Hematopoietic multipotent progenitor cell treated with erythropoietin and hydrocortisone succinate and interleukin-3 and kit ligand, for 15 days (in vitro differentiated cells): ENCODE data around the gene ATP4A.
A peak's percentile ranks its signal among the peaks of the same experiment; 100 is the strongest.

ENCODE experiments used
- DNase-seq: peaks from one replicate; pipeline ENCODE4 v3.0.0-alpha.2; 2015; ENCODE audit warnings: low spot score

Gene ATP4A

DNA sequence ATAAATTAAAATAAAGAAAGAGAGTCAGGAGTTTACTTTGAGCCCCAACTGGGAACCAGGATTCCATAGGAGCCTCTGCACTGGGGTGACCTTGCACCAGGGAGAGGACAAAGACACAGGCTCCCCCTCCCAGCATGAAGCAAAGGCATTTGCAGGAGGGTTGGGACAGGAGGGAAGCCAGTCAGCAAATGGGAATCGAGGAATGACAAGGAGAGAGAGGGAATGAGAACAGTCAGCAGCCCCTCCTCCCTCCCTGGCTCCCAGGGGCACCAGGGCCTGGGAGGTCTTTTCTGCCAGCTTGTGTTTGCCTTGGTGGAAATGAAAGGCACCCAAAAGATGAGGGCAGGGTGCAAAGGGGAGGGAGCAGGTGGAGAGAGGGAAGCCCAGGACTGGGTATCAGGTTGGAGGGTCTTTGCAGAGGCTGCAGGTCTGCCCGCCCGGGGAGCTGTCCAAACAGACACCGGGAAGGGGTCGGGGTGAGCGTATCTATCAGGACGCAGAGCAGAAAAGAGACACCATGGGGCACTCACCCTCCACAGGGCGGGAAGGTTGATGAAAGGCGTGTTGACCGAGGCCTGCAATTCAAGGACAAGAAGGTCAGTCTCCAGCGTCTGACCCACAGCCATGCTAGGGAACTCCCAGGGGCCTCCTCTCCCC is 39.1 kb downstream of the ATP4A start:
- DNase-seq: no peak

DNA sequence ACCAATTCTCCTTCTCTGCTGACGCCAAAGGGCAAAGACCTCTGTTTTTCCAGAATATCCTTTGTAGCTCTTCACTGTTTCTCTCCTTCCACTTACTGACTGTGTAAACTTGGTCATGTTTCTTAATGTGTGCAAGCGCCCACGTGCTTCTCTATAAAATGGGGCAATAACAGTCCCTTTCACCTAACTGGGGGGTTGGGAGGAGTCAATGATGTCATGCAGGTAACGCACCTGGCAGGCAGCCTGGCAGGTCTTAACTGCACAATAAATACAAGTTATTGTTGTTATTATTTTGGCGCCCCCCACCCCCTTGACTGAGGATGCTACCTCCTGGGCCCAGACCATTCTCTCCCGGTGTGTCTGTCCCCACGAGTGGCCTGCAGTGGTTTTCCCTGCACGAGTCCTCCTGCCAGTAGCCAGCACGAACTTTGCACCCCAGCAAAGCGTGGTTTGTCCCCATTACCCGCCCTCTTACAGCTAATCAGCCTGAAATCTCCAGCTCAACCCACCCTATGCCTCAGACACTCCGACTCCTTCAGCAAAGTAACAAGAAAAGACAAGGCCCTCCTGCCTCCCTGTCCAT is 40.6 kb downstream of the ATP4A start:
- no peak for DNase-seq

DNA sequence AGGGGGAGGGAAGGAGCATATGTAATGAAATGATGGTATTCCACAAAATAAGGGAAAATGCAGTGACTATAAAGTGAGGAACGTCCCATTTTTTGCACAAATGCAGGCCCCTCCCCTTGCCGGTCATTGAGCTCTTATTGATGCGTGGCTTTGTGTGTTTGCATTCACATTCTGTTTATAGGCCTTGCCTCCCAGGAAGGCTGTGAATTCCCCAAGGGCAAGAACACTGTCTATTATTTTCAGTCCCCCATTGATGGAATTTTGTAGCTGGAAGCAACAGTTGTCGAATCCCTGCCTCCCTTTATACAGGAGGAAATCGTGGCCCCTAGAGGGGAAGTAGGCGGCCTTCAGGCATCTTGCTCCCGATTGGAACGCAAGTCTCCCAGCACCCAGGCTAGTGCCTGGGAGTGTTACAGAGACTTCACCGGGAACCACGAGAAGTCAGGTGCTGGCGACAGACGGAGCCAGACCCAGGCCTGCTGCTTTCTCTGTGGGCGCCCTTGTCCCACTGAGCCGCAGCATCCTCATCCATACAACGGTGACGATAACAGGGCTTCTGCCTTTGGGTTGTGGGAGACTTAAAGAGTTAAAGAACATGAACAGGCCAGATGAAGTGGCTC is 42.2 kb downstream of the ATP4A start:
- no peak for DNase-seq

DNA sequence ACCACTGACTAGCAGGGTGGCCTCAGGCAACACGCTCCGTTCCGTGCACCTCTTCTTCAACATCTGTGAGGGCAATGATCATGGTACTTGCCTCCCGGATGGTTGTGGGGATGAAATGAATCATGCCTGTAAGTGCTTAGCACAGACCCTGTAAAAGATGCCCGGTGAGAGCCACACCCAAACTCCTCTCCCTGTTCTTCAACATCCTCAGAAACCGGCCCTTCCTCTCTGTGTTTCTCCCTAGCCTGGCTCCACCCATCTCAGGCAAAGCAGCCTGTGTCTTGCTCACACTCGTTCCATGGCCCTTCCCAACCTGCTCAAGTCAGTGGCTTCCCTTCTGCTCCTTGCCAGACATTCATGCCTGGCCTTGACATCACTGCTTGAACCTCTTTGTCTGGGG is 44.2 kb downstream of the ATP4A start:
- no peak for DNase-seq

DNA sequence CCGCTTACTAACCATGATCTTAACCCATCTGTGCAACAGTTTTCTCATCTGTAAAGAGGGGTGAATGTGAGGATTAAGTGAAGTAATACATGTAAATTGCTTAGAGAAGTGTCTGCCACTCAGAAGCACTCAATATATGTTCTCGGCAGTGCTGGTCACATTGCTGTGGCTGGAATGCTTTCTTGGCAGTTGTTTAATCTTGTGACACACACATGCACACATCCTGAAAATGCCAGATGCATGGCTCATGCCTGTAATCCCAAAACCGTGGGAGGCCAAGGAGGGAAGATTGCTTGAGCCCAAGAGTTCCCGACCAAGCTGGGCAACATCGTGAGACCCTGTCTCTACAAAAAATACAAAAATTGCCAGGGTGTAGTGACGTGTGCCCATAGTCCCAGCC is 45.1 kb downstream of the ATP4A start:
- DNase-seq: no peak

DNA sequence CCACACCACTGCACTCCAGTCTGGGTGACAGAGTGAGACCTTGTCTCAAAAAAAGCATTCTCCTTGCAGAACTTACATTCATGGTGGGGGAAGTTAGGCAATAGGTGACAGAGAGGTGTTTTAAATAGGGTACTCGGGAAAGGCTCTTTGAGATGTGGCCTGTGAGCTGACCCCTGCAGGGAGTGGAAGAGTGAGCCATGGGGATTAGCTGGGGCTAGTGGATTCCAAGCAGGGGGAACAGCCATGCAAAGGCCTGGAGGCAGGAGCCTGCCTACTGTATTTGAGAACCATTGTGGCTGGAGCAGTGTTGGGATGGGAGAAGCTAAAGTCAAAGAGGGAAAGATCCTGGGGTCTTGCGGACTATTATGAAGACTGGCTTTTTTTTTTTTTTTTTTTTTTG is 46.1 kb downstream of the ATP4A start:
- no peak for DNase-seq

DNA sequence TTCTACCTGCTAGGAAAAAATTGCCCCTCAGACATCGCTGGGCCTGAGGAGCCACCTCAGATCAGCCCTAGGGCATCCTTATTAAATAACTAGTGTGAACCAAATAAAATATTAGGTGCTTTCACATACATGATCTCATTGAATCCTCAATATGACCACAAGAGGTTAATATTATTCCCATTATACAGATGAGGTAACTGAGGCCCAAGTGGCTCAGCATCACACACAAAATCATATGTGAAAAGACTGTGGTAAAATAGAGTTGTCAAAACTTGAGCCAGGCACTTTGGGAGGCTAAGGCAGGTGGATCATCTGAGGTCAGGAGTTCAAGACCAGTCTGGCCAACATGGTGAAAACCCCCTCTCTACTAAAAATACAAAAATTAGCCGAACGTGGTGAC is 47.1 kb downstream of the ATP4A start:
- DNase-seq: no peak

DNA sequence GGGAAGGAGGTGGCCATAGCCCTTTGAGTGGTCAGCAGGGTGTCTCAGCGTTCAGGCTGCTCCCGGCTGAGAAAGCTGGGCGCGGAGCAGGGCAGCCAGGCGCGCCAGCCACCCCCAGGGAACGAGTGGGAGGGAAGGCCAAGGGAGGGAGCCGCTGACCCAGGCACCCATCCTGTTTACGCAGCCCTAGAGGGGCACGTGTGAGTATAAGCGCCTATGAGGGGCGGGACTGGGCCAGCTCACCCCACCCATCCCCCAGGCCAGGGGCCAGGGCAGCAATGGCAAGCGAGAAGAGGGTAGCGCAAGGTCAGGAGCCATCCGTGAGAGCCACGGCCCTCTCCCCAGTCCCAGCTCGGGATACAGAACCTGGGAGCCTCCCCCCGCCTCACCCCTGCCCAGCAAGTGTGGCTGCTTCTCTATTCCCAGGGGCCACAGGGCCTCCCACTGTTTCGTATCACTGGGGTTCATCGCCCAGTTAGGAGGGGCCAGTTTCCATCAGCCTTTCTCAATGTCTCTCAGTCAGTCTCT is 49.1 kb downstream of the ATP4A start:
- DNase-seq: no peak

DNA sequence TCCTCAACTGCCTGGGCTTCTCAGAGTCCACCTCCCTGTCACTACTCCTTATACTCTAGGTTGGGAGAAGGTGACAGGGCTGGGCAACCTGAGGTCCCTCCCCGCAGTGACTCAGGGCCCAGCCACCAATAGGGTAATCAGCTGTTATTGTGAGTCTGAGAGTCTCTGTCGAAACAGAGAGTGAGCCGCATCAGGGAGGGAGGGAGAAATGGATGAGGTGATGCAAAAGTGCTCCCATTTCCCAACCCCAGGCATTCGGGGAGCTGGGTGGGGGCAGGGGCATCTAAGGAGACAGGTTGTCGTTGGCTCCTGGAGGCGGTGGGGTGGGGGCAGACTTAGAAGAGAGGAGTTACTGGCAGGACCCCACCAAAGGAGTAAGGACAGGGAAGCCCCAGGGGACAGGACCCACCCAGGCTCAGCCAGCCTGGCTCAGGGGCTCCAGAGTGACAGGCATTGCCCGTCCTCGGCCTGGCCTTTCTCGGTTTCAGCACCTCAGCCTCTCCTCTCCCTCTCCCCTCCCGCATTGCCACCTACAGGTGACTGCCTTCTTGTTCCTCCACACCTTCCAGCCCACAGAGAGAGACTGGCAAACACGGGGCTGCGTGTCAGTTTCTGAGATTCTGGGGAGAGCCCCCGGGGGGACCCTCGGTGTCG is 49.7 kb downstream of the ATP4A start, which contains the start of gene DMKN:
Gene DMKN, minus strand, starts transcription at position 22 of the 654 bp plus-strand sequence. CDS start 174 bp downstream, outside the sequence.
- no peak for DNase-seq

DNA sequence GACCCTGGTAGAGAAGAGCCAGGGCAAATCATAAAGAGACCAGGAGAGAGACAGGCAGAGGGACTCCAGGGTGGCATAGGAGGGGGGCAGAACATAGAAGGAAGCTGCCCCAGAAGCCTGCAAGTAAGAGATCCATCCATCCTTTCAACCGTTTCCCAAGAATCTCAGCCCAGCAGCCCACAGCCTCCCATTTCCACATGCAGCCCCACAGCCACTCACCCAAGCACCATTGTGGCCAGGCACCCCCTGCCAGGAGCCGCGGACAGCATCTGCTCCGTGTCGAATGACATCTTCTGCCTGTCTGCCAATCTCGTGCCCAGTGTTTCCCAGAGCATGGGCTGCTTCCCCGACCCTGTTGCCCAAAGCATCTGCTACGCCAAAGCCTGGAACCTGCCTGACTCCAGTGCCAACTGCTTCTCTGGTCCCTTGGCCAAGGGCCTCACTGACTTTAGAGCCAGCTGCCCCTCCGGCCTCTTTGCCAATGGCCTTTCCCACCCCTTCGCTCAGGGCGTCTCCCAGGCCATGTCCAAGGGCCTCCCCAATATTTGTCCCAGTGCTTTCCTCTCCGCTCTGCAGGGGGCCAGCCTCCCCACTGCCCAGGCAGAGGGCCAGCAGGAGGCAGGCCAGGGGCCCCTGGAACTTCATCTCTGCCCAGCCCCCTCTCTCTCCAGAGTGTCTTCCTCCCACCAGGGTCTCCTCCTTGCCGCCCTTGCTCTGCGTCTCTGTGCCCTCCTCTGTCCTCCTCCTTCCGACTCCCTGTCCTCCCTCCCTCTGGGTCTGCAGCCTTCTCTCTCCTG is 50.4 kb downstream of the ATP4A start:
- DNase-seq: no peak

DNA sequence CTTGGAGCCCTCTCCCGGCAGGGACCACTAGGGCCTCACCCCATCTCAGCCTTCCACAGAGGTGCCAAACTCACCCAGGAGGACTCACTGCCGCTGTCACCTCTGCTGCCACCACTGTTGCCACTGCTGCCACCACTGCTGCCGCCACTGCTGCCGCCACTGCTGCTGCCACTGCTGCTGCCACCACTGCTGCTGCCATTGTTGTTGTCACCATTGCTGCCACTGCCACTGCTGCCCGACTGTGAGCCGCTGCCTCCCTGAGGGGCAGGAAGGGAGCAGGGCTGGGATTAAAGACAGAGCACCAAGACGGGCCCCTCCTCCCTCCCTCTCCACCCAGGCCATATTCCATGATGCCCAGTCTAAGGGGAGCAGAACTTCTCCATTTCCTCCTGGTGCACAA is 52.1 kb downstream of the ATP4A start:
- DNase-seq: no peak

DNA sequence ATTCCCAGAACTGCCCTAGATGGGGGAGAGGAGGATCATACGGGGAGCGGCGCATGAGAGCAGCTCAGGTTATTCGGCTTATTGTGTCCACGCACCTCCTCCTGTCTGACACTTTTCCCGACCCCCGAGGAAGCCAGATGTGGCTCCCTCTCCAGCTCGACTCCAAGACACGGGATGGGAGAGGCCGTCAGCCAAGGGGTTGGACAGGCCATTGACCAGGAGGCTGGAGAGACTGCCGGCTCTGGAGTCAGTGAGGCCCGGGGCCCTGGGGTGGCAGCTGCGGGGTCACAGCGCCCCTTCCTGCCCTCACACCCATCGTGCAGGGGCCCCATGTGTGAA is 52.9 kb downstream of the ATP4A start:
- no peak for DNase-seq

DNA sequence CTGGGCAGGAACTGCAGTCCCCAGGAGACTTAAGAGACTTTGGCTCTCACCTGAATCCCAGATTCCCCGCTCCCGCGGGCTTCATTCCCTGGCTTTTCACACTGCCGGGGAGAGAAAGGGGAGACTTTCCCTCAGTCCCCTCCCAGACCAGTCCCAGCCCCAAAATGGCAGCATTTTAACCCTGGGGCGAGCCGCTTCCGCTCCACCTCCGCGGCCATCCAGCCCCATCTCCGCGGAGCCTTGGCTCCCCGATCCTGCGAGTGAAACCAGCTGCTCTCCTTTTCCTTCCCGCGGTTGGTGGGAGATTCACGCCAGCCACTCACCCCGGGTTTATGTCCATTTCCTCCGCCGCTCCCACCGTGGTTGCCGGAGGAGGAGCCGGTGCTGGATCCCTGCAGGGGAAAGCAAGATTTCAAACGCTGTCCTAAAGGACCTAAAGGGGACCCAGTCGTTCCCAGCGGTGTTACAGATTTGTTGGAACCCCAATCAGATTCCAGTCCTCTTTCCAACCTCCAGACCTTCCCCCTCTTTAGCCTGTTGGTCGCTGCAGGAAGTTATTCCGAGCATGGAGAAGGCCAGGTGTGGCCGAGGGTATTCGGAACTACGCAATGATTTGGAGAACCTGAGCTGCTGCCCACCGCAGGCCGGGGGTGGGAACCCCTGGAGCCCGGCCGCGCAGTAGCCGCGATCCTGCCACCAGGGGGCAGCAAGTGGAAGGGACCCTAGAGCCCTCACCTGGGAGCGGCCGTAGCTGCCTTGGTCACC is 53.4 kb downstream of the ATP4A start:
- peak; percentile 65 for DNase-seq

DNA sequence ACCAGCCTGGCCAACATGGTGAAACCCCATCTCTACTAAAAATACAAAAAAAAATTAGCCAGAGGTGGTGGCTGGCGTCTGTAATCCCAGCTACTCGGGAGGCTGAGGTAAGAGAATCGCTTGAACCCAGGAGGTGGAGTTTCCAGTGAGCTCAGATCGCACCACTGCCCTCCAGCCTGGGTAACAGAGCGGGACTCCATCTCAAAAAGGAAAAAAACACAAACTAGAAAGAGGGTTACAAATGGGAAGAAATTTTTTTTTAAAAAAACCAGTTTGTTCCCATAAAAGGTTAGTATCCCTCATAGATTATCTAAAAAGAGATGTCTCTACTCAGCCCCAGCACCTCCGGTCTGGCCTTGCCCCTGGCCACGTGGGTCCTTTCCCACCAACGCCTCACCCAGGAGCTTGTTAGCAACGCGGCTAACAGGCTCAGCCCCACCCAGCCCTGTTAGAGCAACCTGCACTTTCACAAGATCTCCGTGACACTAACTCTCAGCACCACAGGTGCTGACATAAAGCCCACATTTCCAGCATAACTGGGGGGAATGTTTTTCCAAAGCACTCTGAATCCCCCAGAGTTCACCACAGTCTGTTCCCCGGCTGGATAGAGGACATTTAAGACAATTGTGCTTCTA is 54.3 kb downstream of the ATP4A start:
- no peak for DNase-seq

DNA sequence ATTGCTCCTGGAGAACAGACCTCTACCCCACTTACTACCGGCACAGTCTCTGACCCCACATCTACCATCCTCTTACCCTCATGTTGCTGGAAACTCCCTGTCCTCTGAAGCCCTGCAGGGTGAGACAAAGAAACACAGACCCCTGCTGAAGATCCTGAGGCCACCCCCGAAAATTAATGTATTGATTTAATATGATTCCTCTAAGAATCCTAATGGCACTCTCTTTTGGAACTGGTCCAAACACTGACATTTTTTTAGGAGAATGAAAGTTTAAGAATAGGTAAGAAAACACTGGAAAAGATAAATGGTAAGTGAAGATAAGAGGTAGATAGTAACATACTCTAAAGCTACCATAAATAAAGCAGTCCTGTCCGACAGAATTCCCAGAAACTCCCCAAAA is 55.3 kb downstream of the ATP4A start:
- no peak for DNase-seq

DNA sequence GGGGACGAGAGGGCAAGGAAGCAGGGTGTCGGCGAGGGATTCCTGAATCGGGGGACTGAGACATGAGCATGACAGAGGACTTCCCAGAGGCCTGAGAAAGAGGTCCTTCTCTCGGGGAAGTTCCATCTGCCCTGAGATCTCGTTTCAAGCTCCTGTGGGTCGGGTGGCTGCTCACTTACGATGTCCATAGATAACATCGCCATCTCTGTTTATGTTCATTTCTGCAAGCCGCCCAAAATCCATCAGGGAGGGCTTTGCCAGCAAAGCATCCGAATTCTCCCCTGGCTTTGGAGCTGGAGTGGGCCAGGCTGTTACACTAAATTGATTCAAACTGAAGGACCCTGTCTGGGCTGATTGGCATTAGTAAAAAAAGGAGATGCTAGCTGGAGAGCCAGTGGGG is 55.9 kb downstream of the ATP4A start:
- DNase-seq: no peak

DNA sequence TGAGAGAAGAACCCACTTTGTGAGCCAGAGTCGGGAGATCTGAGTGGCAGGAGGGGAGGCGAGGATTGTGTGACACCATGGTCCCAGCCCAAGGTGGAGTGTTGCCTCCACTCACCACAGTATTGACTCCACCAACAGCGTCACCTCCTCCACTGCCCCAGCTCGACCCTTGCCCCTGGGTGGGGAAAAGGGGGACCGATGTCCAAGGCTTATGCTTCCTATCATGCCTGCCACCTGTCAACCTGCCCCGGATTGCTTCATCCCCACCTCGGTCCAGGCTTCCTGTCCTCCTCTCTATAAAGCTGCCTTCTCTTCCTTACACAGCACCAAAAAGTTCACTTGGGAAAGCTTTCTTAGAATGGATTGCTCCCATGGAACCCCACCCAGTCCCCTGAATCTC is 57.4 kb downstream of the ATP4A start:
- no peak for DNase-seq

DNA sequence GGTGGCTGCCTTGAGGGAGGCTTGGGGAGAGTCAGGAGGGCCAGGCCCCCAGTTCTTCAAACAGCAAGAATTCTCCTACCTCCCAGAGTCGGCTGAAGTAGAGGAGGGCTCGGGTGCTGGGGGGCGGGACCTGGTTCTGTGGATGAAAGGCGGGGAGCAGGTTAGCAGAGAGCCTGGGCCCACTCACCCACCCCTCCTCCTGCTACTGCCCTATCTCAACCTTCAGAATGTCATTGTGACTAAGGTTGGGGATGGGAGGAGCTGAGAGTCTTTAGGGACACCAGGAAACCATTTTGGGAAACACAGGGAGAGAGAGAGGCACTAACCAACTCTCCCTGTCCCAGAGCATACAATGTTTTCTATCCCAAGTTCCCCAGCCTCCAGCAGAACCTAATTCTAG is 60.7 kb downstream of the ATP4A start:
- DNase-seq: no peak

DNA sequence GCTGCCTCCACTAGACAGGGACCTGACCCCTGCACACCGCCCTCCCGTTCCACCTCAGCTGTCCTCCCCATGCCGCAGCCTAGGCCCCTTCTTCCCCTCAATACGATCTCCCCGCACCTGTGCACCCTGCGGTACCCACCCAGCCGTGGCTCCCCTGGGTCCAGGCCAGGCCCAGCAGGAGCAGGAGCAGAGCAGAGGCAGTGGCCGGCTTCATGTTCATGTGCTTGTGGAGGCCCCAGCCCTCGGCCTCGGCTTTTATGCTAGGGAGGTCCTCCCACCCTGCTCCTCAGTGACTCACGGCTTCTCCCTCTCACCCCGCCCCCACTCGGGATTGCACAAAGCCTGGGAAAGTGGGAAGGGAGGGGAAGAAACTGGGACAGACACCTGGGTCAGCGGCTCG is 61.8 kb downstream of the ATP4A start:
- DNase-seq: no peak

DNA sequence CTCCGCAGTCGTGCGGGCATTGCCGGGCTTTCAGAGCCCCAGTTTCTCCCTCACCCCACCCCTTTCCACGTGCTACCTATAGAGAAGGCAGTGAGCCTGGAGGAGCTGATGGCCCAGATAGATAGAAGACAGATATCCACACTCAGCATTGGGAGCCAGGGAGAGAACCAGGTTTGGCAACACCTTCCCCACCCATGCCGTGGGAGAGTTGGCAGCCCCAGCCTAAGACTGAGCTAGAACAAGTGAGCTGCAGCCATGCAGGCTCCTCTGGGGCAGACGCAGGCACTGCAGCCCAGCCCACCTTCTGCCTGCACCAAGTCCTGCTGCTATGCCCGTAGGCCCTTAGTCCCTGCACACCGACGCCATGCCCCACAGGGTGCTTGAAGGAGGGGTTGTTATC is 62.8 kb downstream of the ATP4A start:
- DNase-seq: no peak
